ENCODE results near the gene FHIT. TPM values are rescaled to one million over a fixed set of nuclear protein-coding genes. Genes with fewer than 3 reads are reported as not detected.

The FHIT gene
- total and polyA plus RNA-seq, 2 of the 4 experiments (the other 2 are of a cell fraction), result 0.07 TPM; not detected in 1

DNA sequence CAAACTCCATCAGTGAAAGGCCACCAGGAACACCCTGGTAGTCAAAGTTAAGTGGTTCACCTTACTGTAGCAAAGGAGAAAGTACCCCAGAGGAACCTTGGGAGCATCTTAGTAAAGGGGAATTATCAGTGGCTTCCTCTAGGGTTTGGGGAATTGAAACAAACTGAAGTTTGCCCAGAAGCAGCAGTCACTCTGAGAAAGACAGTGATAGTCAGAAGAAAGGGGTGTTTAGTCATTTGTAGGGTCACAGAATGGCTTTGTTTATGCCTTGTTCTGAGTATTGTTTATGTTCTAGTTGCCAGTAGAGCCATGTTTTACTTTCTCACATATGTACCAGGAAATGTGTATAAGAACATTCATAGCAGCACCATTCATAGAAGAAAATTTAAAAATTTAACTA is 93.8 kb downstream of the FHIT start:
- no peak overlapping the region for H3K14ac ChIP-seq (replicated peaks; ENCODE audit: low read depth, low read length)
- H2AK5ac ChIP-seq (ENCODE audit: low read depth, low read length), result no peak overlapping the region
- no peaks in the 10 kb centered on the region for H3K9me1 ChIP-seq (ENCODE audit: insufficient read depth, low read length)
- no peak overlapping the region for H3K23ac ChIP-seq (ENCODE audit: low read depth, low read length)
- in situ Hi-C loops (cut with MboI; ENCODE audit: low sequenced_read_pairs) (no loop called here), dilution Hi-C loops (cut with HindIII; ENCODE audit: low sequenced_read_pairs, unreplicated experiment) (no loop called here), intact Hi-C loops (cut with micrococcal nuclease) (no loop called here)
- ChIA-PET CTCF (no interaction called here), POLR2A (ENCODE audit: unreplicated experiment) (no interaction called here)
- H3K36me3 ChIP-seq (ENCODE audit: control insufficient read depth, insufficient read depth, low read length), result no peaks in the 10 kb centered on the region
- TF ChIP-seq SMC3 (IDR thresholded peaks at IDR 0.05; ENCODE audit: low read depth, low read length), result no peak
- TF ChIP-seq, protein P1, sequence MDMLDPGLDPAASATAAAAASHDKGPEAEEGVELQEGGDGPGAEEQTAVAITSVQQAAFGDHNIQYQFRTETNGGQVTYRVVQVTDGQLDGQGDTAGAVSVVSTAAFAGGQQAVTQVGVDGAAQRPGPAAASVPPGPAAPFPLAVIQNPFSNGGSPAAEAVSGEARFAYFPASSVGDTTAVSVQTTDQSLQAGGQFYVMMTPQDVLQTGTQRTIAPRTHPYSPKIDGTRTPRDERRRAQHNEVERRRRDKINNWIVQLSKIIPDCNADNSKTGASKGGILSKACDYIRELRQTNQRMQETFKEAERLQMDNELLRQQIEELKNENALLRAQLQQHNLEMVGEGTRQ (IDR thresholded peaks at IDR 0.05; ENCODE audit: low read depth, low read length), result no peak
- no peak overlapping the region for H3K4me3 ChIP-seq (ENCODE audit: insufficient read depth, low read depth, low read length)
- no peaks in the 10 kb centered on the region for H3K9me3 ChIP-seq (ENCODE audit: control insufficient read depth, insufficient read depth, low read length)
- no peak overlapping the region for H2AFZ ChIP-seq (replicated peaks; ENCODE audit: low read length, poor library complexity)
- H3K27ac ChIP-seq (ENCODE audit: insufficient read depth, low read length), result no peak overlapping the region
- H3K4ac ChIP-seq (ENCODE audit: low read depth, low read length), result no peak overlapping the region
- BruUV-seq (replicated peaks), result no TSS peak
- H3K56ac ChIP-seq (ENCODE audit: extremely low read depth, insufficient read depth, low read length), result no peak overlapping the region
- no peak overlapping the region for H2BK120ac ChIP-seq (ENCODE audit: low read depth, low read length)
- ATAC-seq (ENCODE audit: low read depth) (no peak), DNase-seq (no peak)
- no peak overlapping the region for H3K9ac ChIP-seq (ENCODE audit: low read depth, low read length)
- H4K8ac ChIP-seq (ENCODE audit: low read depth in 2 of 2, low read length in 2 of 2), result no peak overlapping the region
- H2BK20ac ChIP-seq (ENCODE audit: low read depth, low read length), result no peak overlapping the region
- no peak overlapping the region for H3K4me2 ChIP-seq (ENCODE audit: low read depth, low read length)
- H4K20me1 ChIP-seq (ENCODE audit: insufficient read depth, low read length), result no peaks in the 10 kb centered on the region
- no peaks in the 10 kb centered on the region for H3K27me3 ChIP-seq (ENCODE audit: control insufficient read depth, insufficient read depth, low read length)
- no peak overlapping the region for H2BK15ac ChIP-seq (ENCODE audit: low read depth, low read length)
- H3K18ac ChIP-seq (ENCODE audit: low read depth, low read length), result no peak overlapping the region
- no peak overlapping the region for H2BK5ac ChIP-seq (ENCODE audit: low read depth, low read length, poor library complexity, severe bottlenecking)
- no peak overlapping the region for H4K5ac ChIP-seq (ENCODE audit: low read depth, low read length)
- H3K79me1 ChIP-seq (ENCODE audit: low read depth in 1 of 2, low read length in 2 of 2), result no peaks in the 10 kb centered on the region
- H4K91ac ChIP-seq (ENCODE audit: insufficient read depth, low read depth, low read length), result no peak overlapping the region
- H2AK9ac ChIP-seq (replicated peaks; ENCODE audit: low read depth, low read length, poor library complexity), result no peak overlapping the region
- no peaks in the 10 kb centered on the region for H3K4me1 ChIP-seq (ENCODE audit: control insufficient read depth, insufficient read depth, low read length)
